T-helper 2 cell treated with Interferon-gamma antibody and Interleukin-4, amounts not matched to agents 5 μg/mL and 100 μg/mL, for 36 hours (primary cell): ENCODE data around the gene SUPT3H.
"Not testable (repeated sequence)": the region's sequence is repeated elsewhere in the genome, so short reads cannot be mapped to it uniquely, and the experiment has no call there.

ENCODE experiments used
- DNase-seq: peaks from one replicate; pipeline ENCODE4 v3.0.0; 2021; ENCODE audit warnings: low spot score
- H3K27ac Mint-ChIP-seq: one replicate; pipeline ENCODE4 v1.8.0; 2021; ENCODE audit warnings: mild to moderate bottlenecking, mixed read lengths
- H3K27me3 Mint-ChIP-seq: one replicate; pipeline ENCODE4 v1.8.0; 2021; ENCODE audit warnings: low read depth, mixed read lengths
- H3K36me3 Mint-ChIP-seq: one replicate; pipeline ENCODE4 v1.8.0; 2021; ENCODE audit warnings: low read depth, mixed read lengths
- H3K4me1 Mint-ChIP-seq: one replicate; pipeline ENCODE4 v1.8.0; 2021; ENCODE audit warnings: low read depth, mixed read lengths
- H3K4me3 Mint-ChIP-seq: one replicate; pipeline ENCODE4 v1.8.0; 2022; ENCODE audit warnings: mild to moderate bottlenecking, moderate library complexity, mixed read lengths
- H3K9me3 Mint-ChIP-seq: one replicate; pipeline ENCODE4 v1.8.0; 2021; ENCODE audit warnings: mixed read lengths

SUPT3H gene

GRCh38 chr6:44914141-44914540 is 463.6 kb downstream of the SUPT3H start:
- Mint-ChIP-seq H3K27me3 (no peaks in the 10 kb centered on the region), H3K27ac (no peak overlapping the region), H3K9me3 (no peaks in the 10 kb centered on the region), H3K4me1 (no peaks in the 10 kb centered on the region), H3K4me3 (no peak overlapping the region), H3K36me3 (peaks cover 30% of the 10 kb centered on the region)
- no peak for DNase-seq

DNA sequence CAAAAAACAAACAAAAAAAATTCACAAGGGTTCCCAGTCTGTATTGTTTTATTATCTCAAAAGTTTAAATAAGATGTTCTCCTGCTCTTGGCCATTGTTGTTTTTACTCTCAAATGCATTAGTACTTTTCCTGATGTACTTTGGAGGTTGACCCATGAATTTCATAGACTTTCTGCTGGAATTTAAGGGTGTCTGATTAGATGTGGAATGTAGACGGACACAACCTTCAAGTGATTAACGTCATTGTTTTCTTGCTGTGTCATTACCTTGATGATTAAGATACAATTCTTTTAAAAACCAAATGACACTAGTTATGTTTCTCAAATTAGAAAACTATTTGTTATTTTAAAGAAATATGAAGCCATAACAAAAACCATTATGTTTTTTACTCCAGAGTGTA is 471.0 kb downstream of the SUPT3H start:
- H3K27me3 Mint-ChIP-seq: no peaks in the 10 kb centered on the region

DNA sequence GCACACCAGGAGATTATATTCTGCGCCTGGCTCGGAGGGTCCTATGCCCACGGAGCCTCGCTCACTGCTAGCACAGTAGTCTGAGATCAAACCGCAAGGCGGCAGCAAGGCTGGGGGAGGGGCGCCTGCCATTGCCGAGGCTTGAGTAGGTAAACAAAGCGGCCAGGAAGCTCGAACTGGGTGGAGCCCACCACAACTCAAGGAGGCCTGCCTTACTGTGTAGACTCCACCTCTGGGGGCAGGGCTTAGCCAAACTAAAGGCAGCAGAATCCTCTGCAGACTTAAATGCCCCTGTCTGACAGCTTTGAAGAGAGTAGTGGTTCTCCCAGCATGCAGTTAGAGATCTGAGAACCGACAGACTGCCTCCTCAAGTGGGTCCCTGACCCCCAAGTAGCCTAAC is 477.4 kb downstream of the SUPT3H start:
- not testable (repeated sequence) for H3K4me1 Mint-ChIP-seq, DNase-seq, H3K4me3 Mint-ChIP-seq, H3K27me3 Mint-ChIP-seq, H3K27ac Mint-ChIP-seq
- Mint-ChIP-seq H3K36me3 (peaks cover 28% of the 10 kb centered on the region), H3K9me3 (peaks cover 16% of the 10 kb centered on the region)

More for the DNA sequence above, 471.0 kb downstream of the SUPT3H start:
- H3K4me1 Mint-ChIP-seq: no peaks in the 10 kb centered on the region
- no peak for DNase-seq
- H3K9me3 Mint-ChIP-seq: peaks cover 9% of the 10 kb centered on the region
- H3K36me3 Mint-ChIP-seq: peaks cover 29% of the 10 kb centered on the region
- no peak overlapping the region for H3K4me3 Mint-ChIP-seq
- H3K27ac Mint-ChIP-seq: no peak overlapping the region

DNA sequence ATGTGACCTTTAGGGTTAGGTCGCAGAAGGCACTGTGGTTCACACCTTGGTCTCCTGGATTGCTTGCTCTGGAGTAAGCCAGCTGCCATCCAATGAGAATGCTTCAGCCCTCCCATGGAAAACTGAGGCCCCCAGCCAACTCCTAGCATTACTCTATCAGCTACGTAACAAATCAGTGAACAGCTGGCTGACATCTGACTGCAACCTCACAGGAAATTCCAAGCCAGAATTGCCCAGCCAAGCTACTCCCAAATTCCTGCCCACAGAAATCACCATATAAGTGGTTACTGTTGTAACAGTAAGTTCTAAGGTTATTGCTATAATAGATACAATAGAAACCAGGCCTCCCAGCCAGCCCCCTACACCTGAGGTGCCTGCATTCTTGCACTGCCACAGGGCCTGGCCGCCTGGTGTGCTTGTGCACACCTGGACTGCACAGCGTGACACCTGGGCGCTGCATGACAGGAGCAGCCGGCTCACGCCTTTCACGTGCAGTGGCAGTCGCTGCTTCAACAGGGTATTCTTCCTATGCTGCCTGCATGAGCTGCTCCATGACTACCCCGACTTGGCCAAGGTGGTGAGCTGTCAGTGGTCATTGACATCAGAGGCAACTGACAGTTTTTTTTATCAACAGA is 479.3 kb downstream of the SUPT3H start:
- H3K4me3 Mint-ChIP-seq: no peak overlapping the region
- no peaks in the 10 kb centered on the region for H3K27me3 Mint-ChIP-seq
- peaks cover 10% of the 10 kb centered on the region for H3K9me3 Mint-ChIP-seq
- H3K27ac Mint-ChIP-seq: no peak overlapping the region
- DNase-seq: no peak
- peaks cover 3% of the 10 kb centered on the region for H3K4me1 Mint-ChIP-seq
- peaks cover 23% of the 10 kb centered on the region for H3K36me3 Mint-ChIP-seq

GRCh38 chr6:44897316-44897715 is 480.4 kb downstream of the SUPT3H start:
- Mint-ChIP-seq H3K27ac (no peak overlapping the region), H3K4me3 (no peak overlapping the region), H3K4me1 (peaks cover 3% of the 10 kb centered on the region), H3K27me3 (no peaks in the 10 kb centered on the region), H3K36me3 (peaks cover 18% of the 10 kb centered on the region), H3K9me3 (peaks cover 10% of the 10 kb centered on the region)
- no peak for DNase-seq

DNA sequence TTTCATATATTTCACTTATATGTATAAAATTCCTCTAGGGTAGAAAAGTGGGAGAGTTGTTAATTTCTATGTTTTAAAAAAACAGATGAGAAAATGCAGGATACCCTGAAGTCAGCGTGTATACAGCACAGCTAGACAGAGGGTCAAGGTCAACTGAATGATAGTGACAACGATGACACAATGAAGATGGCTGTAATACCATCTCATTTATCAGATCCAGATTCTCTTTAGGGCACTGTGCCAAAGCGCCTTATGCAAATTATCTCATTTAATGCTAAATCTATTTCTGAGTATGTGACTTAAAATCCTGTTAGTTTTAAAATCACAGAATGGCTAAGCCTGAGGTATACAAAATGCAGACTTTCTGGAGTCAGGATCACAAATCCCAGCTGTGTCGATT is 481.0 kb downstream of the SUPT3H start:
- Mint-ChIP-seq H3K36me3 (peaks cover 14% of the 10 kb centered on the region), H3K4me3 (no peak overlapping the region), H3K4me1 (peaks cover 3% of the 10 kb centered on the region), H3K9me3 (peaks cover 10% of the 10 kb centered on the region), H3K27me3 (no peaks in the 10 kb centered on the region), H3K27ac (no peak overlapping the region)
- no peak for DNase-seq

GRCh38 chr6:44892579-44892978 is 485.2 kb downstream of the SUPT3H start:
- no peaks in the 10 kb centered on the region for H3K27me3 Mint-ChIP-seq
- DNase-seq: no peak
- H3K27ac Mint-ChIP-seq: no peak overlapping the region
- no peaks in the 10 kb centered on the region for H3K4me1 Mint-ChIP-seq
- no peak overlapping the region for H3K4me3 Mint-ChIP-seq
- peaks cover 15% of the 10 kb centered on the region for H3K9me3 Mint-ChIP-seq
- peaks cover 5% of the 10 kb centered on the region for H3K36me3 Mint-ChIP-seq

GRCh38 chr6:44879071-44879470 is 498.7 kb downstream of the SUPT3H start:
- H3K27me3 Mint-ChIP-seq, H3K4me1 Mint-ChIP-seq, DNase-seq, H3K4me3 Mint-ChIP-seq, H3K27ac Mint-ChIP-seq: not testable (repeated sequence)
- Mint-ChIP-seq H3K36me3 (peaks cover 39% of the 10 kb centered on the region), H3K9me3 (peaks cover 34% of the 10 kb centered on the region)

DNA sequence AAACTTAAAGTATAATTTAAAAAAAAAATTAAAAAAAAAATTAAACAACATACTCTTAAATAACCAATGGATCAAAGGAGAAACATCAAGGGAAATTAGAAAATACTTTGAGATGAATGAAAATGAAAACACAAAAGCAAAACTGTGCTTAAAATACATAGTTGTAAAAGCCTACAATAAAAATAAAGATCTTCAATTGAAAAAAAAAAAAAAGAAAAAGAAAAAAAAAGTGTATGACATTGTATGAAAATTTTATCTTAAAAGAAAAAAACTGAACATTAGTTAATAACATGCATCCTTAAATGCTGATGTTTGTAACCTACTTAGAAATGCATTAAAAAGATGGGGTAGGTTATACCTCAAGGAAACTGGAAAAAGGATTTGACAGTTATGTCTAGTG is 501.1 kb downstream of the SUPT3H start:
- H3K36me3 Mint-ChIP-seq: peaks cover 20% of the 10 kb centered on the region
- H3K27ac Mint-ChIP-seq, H3K4me3 Mint-ChIP-seq, H3K4me1 Mint-ChIP-seq, DNase-seq, H3K27me3 Mint-ChIP-seq: not testable (repeated sequence)
- H3K9me3 Mint-ChIP-seq: peaks cover 18% of the 10 kb centered on the region

DNA sequence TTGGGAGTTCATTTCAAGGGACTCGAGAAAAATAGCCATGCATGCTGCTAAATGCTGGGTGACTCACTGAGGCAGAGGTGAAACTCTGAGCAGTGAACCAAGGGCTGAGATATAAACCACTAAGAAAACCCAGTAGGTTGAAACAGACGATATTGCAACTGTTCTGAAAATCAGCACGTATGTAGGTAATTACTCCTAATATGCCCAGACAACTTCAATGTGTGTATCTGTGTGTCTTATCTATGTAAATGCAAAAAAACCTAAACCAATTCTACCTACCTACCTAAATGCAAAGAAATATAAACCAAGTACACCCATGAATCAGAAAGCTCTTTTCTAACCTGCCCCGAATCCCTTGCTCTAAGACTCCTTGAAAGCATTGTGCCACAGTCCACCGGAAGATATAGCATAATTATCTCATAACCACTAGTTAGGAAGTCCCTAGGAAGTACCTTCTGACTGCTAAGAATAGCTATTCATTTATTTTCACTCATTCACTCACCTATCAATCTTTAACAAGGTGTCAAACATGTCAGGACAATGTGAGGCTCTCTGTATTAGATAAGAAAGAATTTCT is 508.3 kb downstream of the SUPT3H start:
- H3K9me3 Mint-ChIP-seq: peaks cover 14% of the 10 kb centered on the region
- peak; percentile 21 for DNase-seq
- H3K27ac Mint-ChIP-seq: peak overlapping the region; percentile 37
- H3K36me3 Mint-ChIP-seq: peaks cover 19% of the 10 kb centered on the region
- H3K4me1 Mint-ChIP-seq: peaks cover 17% of the 10 kb centered on the region
- H3K27me3 Mint-ChIP-seq: no peaks in the 10 kb centered on the region
- H3K4me3 Mint-ChIP-seq: peak overlapping the region; percentile 9

DNA sequence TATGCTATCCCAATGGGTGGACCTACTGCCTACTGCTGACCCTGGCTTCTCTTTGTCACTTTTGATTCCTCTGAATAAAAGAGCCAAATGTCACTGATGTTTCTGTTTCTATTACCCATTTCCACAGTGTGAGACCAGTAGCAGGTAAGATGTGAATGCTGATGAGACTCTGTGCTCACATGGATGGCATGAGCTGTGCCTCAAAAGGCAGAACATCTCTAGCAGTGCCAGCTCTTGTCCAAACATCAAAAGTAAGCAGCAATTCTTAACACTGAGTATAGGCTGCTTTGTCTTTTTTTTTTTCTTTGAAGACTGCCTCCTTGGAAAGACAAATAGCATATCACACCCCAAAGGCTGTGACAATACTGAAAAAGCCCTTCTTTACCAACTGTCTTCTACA is 508.8 kb downstream of the SUPT3H start:
- Mint-ChIP-seq H3K4me1 (peaks cover 17% of the 10 kb centered on the region), H3K27ac (no peak overlapping the region), H3K36me3 (peaks cover 21% of the 10 kb centered on the region), H3K4me3 (no peak overlapping the region), H3K27me3 (no peaks in the 10 kb centered on the region), H3K9me3 (peaks cover 14% of the 10 kb centered on the region)
- no peak for DNase-seq

GRCh38 chr6:44868335-44868668 is 509.4 kb downstream of the SUPT3H start:
- no peak for DNase-seq
- Mint-ChIP-seq H3K36me3 (peaks cover 24% of the 10 kb centered on the region), H3K4me3 (no peak overlapping the region), H3K27ac (no peak overlapping the region), H3K27me3 (no peaks in the 10 kb centered on the region), H3K9me3 (peaks cover 17% of the 10 kb centered on the region), H3K4me1 (peaks cover 17% of the 10 kb centered on the region)

- Mint-ChIP-seq H3K27ac (no peak overlapping the region), H3K9me3 (peaks cover 19% of the 10 kb centered on the region), H3K36me3 (peaks cover 27% of the 10 kb centered on the region), H3K27me3 (no peaks in the 10 kb centered on the region), H3K4me3 (no peak overlapping the region), H3K4me1 (peaks cover 17% of the 10 kb centered on the region)
- no peak for DNase-seq
Observed at GRCh38 chr6:44867571-44868334, 510.0 kb downstream of the SUPT3H start.

DNA sequence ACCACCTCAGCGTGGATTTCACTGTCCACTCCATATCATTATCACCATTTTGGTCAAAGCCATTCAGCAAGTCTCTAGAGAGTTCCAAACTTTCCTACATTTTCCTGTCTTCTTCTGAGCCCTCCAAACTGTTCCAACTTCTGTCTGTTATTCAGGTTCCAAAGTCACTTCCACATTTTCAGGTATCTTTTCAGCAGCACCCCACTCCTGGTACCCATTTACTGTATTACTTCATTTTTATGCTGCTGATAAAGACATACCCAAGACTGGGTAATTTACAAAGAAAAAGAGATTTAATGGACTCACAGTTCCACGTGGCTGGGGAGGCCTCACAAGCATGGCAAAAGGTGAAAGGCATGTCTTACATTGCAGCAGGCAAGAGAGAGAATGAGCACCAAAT is 512.5 kb downstream of the SUPT3H start:
- H3K9me3 Mint-ChIP-seq: peaks cover 19% of the 10 kb centered on the region
- H3K4me3 Mint-ChIP-seq, H3K27ac Mint-ChIP-seq, DNase-seq, H3K27me3 Mint-ChIP-seq: not testable (repeated sequence)
- H3K4me1 Mint-ChIP-seq: peaks cover 17% of the 10 kb centered on the region
- H3K36me3 Mint-ChIP-seq: peaks cover 29% of the 10 kb centered on the region
